PC-9 (cell line): ENCODE measurements around the gene CHKA.

Experiments
- EZH2 ChIP-seq: fragments of 200-600 bp; sonication (generic); IDR thresholded peaks from 2 replicates; pipeline ENCODE4 v1.8.0; 2017; ENCODE audit warnings: antibody characterized with exemption, low read depth
- TF ChIP-seq, protein P1 (sequence below): fragments of 200-600 bp; sonication (generic); conservative IDR thresholded peaks from 2 replicates; pipeline ENCODE4 v1.6.1; 2017; ENCODE audit warnings: mixed run types, antibody characterized with exemption, mild to moderate bottlenecking, moderate library complexity

DNA sequence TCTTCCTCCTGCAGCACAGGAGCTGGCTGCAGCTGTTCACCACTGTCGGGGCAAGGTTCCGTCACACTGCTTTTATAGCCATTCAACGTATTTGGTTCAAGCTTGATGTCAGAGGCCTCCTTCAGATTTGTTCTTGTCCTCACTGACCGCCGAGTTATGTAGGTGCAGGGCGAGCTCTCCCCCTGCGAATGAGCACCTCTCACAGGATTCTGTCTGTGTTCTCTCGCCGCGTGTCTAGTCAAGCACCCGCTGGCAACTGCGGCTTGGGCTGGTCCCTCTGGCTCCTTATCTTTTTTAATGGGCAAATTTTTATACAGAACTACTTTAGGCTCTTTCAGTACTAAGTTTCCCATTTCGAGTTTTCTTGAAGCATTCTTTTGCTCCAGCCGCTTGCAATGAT is 37.4 kb upstream of the CHKA start:
- no peak for TF ChIP-seq EZH2
- TF ChIP-seq, protein P1, sequence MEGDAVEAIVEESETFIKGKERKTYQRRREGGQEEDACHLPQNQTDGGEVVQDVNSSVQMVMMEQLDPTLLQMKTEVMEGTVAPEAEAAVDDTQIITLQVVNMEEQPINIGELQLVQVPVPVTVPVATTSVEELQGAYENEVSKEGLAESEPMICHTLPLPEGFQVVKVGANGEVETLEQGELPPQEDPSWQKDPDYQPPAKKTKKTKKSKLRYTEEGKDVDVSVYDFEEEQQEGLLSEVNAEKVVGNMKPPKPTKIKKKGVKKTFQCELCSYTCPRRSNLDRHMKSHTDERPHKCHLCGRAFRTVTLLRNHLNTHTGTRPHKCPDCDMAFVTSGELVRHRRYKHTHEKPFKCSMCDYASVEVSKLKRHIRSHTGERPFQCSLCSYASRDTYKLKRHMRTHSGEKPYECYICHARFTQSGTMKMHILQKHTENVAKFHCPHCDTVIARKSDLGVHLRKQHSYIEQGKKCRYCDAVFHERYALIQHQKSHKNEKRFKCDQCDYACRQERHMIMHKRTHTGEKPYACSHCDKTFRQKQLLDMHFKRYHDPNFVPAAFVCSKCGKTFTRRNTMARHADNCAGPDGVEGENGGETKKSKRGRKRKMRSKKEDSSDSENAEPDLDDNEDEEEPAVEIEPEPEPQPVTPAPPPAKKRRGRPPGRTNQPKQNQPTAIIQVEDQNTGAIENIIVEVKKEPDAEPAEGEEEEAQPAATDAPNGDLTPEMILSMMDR, result no peak
